ENCODE measurements around the gene PGBD5. TPM values are rescaled to one million over a fixed set of nuclear protein-coding genes. Genes with fewer than 3 reads are reported as not detected.

PGBD5 gene
- total RNA-seq, 3 donors from 2014 or later (not counting 1 experiment from before 2014, with no cell fraction given) = 0.02 to 0.90 TPM; not detected in 1

GRCh38 chr1:230265200-230266115, 160.7 kb downstream of the PGBD5 start:
- peaks cover 11% of the 10 kb centered on the region for H3K4me1 ChIP-seq (ENCODE audit: control insufficient read depth, insufficient read depth, low read length)
- H3K36me3 ChIP-seq (ENCODE audit: control insufficient read depth, insufficient read depth, low read length) = peaks cover 29% of the 10 kb centered on the region
- H3K27ac Mint-ChIP-seq = no peak overlapping the region
- H3K4me3 Mint-ChIP-seq = no peak overlapping the region
- no peak overlapping the region for H3K4me3 ChIP-seq (ENCODE audit: low read length)
- no peaks in the 10 kb centered on the region for H3K27me3 Mint-ChIP-seq (ENCODE audit: low read depth in 2 of 2)
- peaks cover 3 to 7% of the 10 kb centered on the region in 2 donors for H3K4me1 Mint-ChIP-seq
- no peaks in the 10 kb centered on the region for H3K27me3 ChIP-seq (ENCODE audit: control insufficient read depth, insufficient read depth, low read length)
- no peaks in the 10 kb centered on the region for H3K9me3 ChIP-seq (ENCODE audit: control insufficient read depth, insufficient read depth, low read length)
- TF ChIP-seq CTCF (IDR thresholded peaks at IDR 0.05) = no peak
- DNase-seq (no peak), ATAC-seq (no peak)
- H3K9me3 Mint-ChIP-seq = no peaks in the 10 kb centered on the region
- H3K36me3 Mint-ChIP-seq = no peaks in the 10 kb centered on the region
- intact Hi-C loops (cut with micrococcal nuclease) = no loop called here
- H3K27ac ChIP-seq (ENCODE audit: low read length) = no peak overlapping the region
- 91% methylated on average over 17 of the region's 17 CpGs for WGBS (ENCODE audit: insufficient coverage)

Other genes starting within 250 kb of the PGBD5 start
- 10 to 100 TPM; 15.8 to 24.1 (median 17.5) TPM for gene COG2, start 216.1 kb upstream of the PGBD5 start, total RNA-seq